Fibroblast of peridontal ligament (primary cell): ENCODE measurements around the gene ACAA1.

Experiments
- DNase-seq: peaks from one replicate; pipeline ENCODE4 v3.0.0-alpha.2; 2010; ENCODE audit errors: extremely low read depth

Gene ACAA1

GRCh38 chr3:38154625-38155255 is 17.8 kb upstream of the ACAA1 start:
- DNase-seq: no peak

- peak; percentile 78 for DNase-seq
Measured at GRCh38 chr3:38154033-38154494, 17.1 kb upstream of the ACAA1 start.

GRCh38 chr3:38153221-38153620 is 16.3 kb upstream of the ACAA1 start:
- DNase-seq: no peak

- DNase-seq: no peak
Measured at GRCh38 chr3:38152609-38153008, 15.7 kb upstream of the ACAA1 start.

- no peak for DNase-seq
Measured at GRCh38 chr3:38151667-38152265, 14.8 kb upstream of the ACAA1 start.

GRCh38 chr3:38150780-38151528 is 14.0 kb upstream of the ACAA1 start:
- DNase-seq: no peak

- DNase-seq: no peak
Measured at GRCh38 chr3:38149708-38150107, 12.8 kb upstream of the ACAA1 start.

GRCh38 chr3:38148311-38148882 is 11.5 kb upstream of the ACAA1 start:
- no peak for DNase-seq

- DNase-seq: no peak
Measured at GRCh38 chr3:38147421-38147820, 10.5 kb upstream of the ACAA1 start.

GRCh38 chr3:38146504-38146903 is 9.6 kb upstream of the ACAA1 start:
- no peak for DNase-seq

- DNase-seq: no peak
Measured at GRCh38 chr3:38143511-38143910, 6.6 kb upstream of the ACAA1 start.

- DNase-seq: no peak
Measured at GRCh38 chr3:38142959-38143358, 6.0 kb upstream of the ACAA1 start.

GRCh38 chr3:38141952-38142273 is 5.0 kb upstream of the ACAA1 start:
- DNase-seq: no peak

- DNase-seq: no peak
Measured at GRCh38 chr3:38141173-38141951, 4.4 kb upstream of the ACAA1 start.

- no peak for DNase-seq
Measured at GRCh38 chr3:38140326-38141172, 3.6 kb upstream of the ACAA1 start.

- no peak for DNase-seq
Measured at GRCh38 chr3:38139652-38140051, 2.7 kb upstream of the ACAA1 start.

GRCh38 chr3:38139191-38139590 is 2.3 kb upstream of the ACAA1 start:
- no peak for DNase-seq

GRCh38 chr3:38138349-38139190 is 1.6 kb upstream of the ACAA1 start, which contains the start of gene MYD88:
TSS of gene MYD88 (plus strand) at chr3:38138661. CDS start at chr3:38138701, 40 bp downstream.
- peak; percentile 45 for DNase-seq

- DNase-seq: no peak
Measured at GRCh38 chr3:38137615-38138348, 855 bp upstream of the ACAA1 start.
